ENCODE data around the gene POLR2A.

Gene POLR2A

GRCh38 chr17:7484067-7484918 lies at the start of gene POLR2A:
Gene POLR2A (plus strand): TSS chr17:7484366.
- DNase-seq (ENCODE audit: low read depth), result peak; percentile 96

- peak; percentile 51 for DNase-seq (ENCODE audit: low read depth)
Observed at GRCh38 chr17:7435676-7436555, 48.2 kb upstream of the POLR2A start.

GRCh38 chr17:7436556-7437368 lies 47.4 kb upstream of the POLR2A start:
- peak; percentile 88 for DNase-seq (ENCODE audit: low read depth)

GRCh38 chr17:7437369-7437863 lies 46.8 kb upstream of the POLR2A start:
- DNase-seq (ENCODE audit: low read depth), result no peak

- peak; percentile 62 for DNase-seq (ENCODE audit: low read depth)
Observed at GRCh38 chr17:7437950-7438614, 46.1 kb upstream of the POLR2A start.

GRCh38 chr17:7438656-7439460 lies 45.3 kb upstream of the POLR2A start:
- DNase-seq (ENCODE audit: low read depth), result no peak

GRCh38 chr17:7439462-7440112 lies 44.6 kb upstream of the POLR2A start, which contains the start of gene FGF11:
Gene FGF11 (plus strand): TSS chr17:7439512. CDS start chr17:7439621, 109 bp downstream.
- DNase-seq (ENCODE audit: low read depth), result no peak

- no peak for DNase-seq (ENCODE audit: low read depth)
Observed at GRCh38 chr17:7440113-7440833, 43.9 kb upstream of the POLR2A start.

- no peak for DNase-seq (ENCODE audit: low read depth)
Observed at GRCh38 chr17:7440834-7441195, 43.4 kb upstream of the POLR2A start.

GRCh38 chr17:7441266-7441665 lies 42.9 kb upstream of the POLR2A start:
- no peak for DNase-seq (ENCODE audit: low read depth)

- DNase-seq (ENCODE audit: low read depth), result no peak
Observed at GRCh38 chr17:7442142-7442541, 42.0 kb upstream of the POLR2A start.

GRCh38 chr17:7443499-7444485 lies 40.4 kb upstream of the POLR2A start:
- no peak for DNase-seq (ENCODE audit: low read depth)

- no peak for DNase-seq (ENCODE audit: low read depth)
Observed at GRCh38 chr17:7444682-7445618, 39.2 kb upstream of the POLR2A start, which contains the start of gene CHRNB1. Gene CHRNB1 (plus strand): TSS chr17:7445061. CDS start chr17:7445128, 67 bp downstream.

GRCh38 chr17:7445619-7445968 lies 38.6 kb upstream of the POLR2A start:
- no peak for DNase-seq (ENCODE audit: low read depth)

GRCh38 chr17:7448461-7448860 lies 35.7 kb upstream of the POLR2A start:
- no peak for DNase-seq (ENCODE audit: low read depth)

- no peak for DNase-seq (ENCODE audit: low read depth)
Observed at GRCh38 chr17:7459961-7460545, 24.1 kb upstream of the POLR2A start.

Measured in activated T-cell treated with anti-CD3 and anti-CD28 coated beads for 48 hours (primary cell).